Measurements from ENCODE around the gene IER5L.

DNA sequence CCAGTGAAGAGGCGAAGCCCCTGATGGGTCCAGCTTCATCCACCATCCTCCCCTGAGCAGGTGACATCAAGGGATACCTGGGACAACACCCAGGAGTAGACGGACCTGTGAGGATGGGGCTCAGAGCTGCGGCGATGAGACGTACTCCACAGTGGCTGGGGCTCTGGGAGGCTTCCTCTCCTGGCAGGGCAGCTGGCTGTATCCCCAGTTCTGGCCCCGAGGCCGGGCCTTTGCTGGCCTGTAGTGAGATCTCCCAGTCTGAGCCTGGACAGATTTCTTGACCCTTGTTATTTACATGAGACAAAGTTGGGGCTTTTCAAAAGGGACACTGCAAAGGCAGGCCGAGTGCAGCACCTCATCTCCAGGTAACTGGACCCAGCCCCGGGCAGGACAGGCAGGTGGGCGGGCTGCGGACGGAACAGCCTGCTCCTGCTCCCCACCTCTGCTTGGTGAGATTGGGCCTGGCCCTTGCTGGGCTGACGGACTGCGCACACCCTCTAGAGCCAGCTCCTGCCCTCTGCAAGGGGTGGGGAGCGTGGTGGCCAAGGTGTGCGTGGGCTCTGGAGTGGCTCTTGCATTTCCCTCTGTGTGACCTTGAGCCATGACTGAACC, 23.1 kb downstream of the IER5L start:
- TF ChIP-seq, protein P1, sequence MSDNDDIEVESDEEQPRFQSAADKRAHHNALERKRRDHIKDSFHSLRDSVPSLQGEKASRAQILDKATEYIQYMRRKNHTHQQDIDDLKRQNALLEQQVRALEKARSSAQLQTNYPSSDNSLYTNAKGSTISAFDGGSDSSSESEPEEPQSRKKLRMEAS (IDR thresholded peaks at IDR 0.05), result no peak
- TF ChIP-seq, protein P2, sequence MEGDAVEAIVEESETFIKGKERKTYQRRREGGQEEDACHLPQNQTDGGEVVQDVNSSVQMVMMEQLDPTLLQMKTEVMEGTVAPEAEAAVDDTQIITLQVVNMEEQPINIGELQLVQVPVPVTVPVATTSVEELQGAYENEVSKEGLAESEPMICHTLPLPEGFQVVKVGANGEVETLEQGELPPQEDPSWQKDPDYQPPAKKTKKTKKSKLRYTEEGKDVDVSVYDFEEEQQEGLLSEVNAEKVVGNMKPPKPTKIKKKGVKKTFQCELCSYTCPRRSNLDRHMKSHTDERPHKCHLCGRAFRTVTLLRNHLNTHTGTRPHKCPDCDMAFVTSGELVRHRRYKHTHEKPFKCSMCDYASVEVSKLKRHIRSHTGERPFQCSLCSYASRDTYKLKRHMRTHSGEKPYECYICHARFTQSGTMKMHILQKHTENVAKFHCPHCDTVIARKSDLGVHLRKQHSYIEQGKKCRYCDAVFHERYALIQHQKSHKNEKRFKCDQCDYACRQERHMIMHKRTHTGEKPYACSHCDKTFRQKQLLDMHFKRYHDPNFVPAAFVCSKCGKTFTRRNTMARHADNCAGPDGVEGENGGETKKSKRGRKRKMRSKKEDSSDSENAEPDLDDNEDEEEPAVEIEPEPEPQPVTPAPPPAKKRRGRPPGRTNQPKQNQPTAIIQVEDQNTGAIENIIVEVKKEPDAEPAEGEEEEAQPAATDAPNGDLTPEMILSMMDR (IDR thresholded peaks at IDR 0.05; ENCODE audit: control extremely low read depth in 1 of 3, insufficient read depth in 1 of 3, low read depth in 1 of 3, low read length in 3 of 3), result no peak
- TF ChIP-seq CHD2 (IDR thresholded peaks at IDR 0.05; ENCODE audit: low read length) (no peak), EGR1 (IDR thresholded peaks at IDR 0.05; ENCODE audit: borderline replicate concordance, low read depth, low read length) (no peak), TAF1 (IDR thresholded peaks at IDR 0.05; ENCODE audit: low read depth, low read length) (no peak), ATF2 (IDR thresholded peaks at IDR 0.05; ENCODE audit: low read length) (no peak), POLR2A (IDR thresholded peaks at IDR 0.05; ENCODE audit: control extremely low read depth in 1 of 2, low read depth in 2 of 2, low read length in 2 of 2) (no peak), ZNF274 (IDR thresholded peaks at IDR 0.05; ENCODE audit: borderline replicate concordance, extremely low read depth, low read length) (no peak), YY1 (IDR thresholded peaks at IDR 0.05; ENCODE audit: low read depth, low read length) (no peak), RXRA (IDR thresholded peaks at IDR 0.05; ENCODE audit: insufficient read depth, low read depth, low read length) (no peak), KDM5A (IDR thresholded peaks at IDR 0.05; ENCODE audit: low read length) (no peak)
